ENCODE data around the gene SCN5A. TPM values are rescaled to one million over a fixed set of nuclear protein-coding genes. Genes with fewer than 3 reads are reported as not detected.

Gene SCN5A
- total RNA-seq, 1 experiment from 2014 or later: 0.69 TPM

GRCh38 chr3:38651153-38651789 is 1.8 kb upstream of the SCN5A start:
- H3K27me3 ChIP-seq (ENCODE audit: control insufficient read depth, insufficient read depth, low read length): peaks cover 2% of the 10 kb centered on the region; the same call in 1 of the 2 replicates
- no TSS peak for BruUV-seq (replicated peaks)
- POLR2A ChIA-PET: no interaction called here
- no peaks in the 10 kb centered on the region; the same call in 1 of the 2 replicates for H3K36me3 ChIP-seq (ENCODE audit: control insufficient read depth, insufficient read depth, low read length)
- no peak overlapping the region for H3K4me3 ChIP-seq (ENCODE audit: low read depth in 2 of 2, low read length in 2 of 2)
- in situ Hi-C loops (cut with HindIII; ENCODE audit: low pct_unique_long_range_greater_than_20kb, low sequenced_read_pairs): loop anchor here (25.0 kb wide), 1 partner anchor 139 kb away; no protein-coding TSS in a partner anchor
- H3K4me1 ChIP-seq (ENCODE audit: control insufficient read depth, insufficient read depth, low read length): no peaks in the 10 kb centered on the region
- no peaks in the 10 kb centered on the region for H3K9me3 ChIP-seq (ENCODE audit: control insufficient read depth, insufficient read depth, low read depth, low read length)
- intact Hi-C loops (cut with micrococcal nuclease; ENCODE audit: unreplicated experiment): loop anchor here (2.0 kb wide), 1 partner anchor 130 kb away; no protein-coding TSS in a partner anchor
- CTCF ChIA-PET: interaction anchor here (0.6 to 1.0 kb wide), 3 partner anchors 32 to 130 kb away, joined by 3 to 6 read pairs (median 4); no protein-coding TSS in a partner anchor
- H3K27ac ChIP-seq (ENCODE audit: low read length): no peak overlapping the region
- ATAC-seq (peak; percentile 72), DNase-seq (ENCODE audit: low read depth, low spot score) (peak; percentile 71)
- TF ChIP-seq CTCF (IDR thresholded peaks at IDR 0.05): peak; percentile 89
- no peak for TF ChIP-seq TCF7L2 (IDR thresholded peaks at IDR 0.05; ENCODE audit: low read depth, low read length)
- TF ChIP-seq REST (IDR thresholded peaks at IDR 0.05; ENCODE audit: insufficient read depth in 1 of 2, low read depth in 2 of 2, low read length in 1 of 2): no peak

GRCh38 chr3:38650248-38650951 is 913 bp upstream of the SCN5A start:
- intact Hi-C loops (cut with micrococcal nuclease; ENCODE audit: unreplicated experiment) (loop anchor here (2.0 kb wide), 1 partner anchor 130 kb away; no protein-coding TSS in a partner anchor), in situ Hi-C loops (cut with HindIII; ENCODE audit: low pct_unique_long_range_greater_than_20kb, low sequenced_read_pairs) (loop anchor here (25.0 kb wide), 1 partner anchor 138 kb away; no protein-coding TSS in a partner anchor)
- ChIA-PET POLR2A (no interaction called here), CTCF (interaction anchor here (0.6 to 1.0 kb wide), 3 partner anchors 31 to 129 kb away, joined by 3 to 6 read pairs (median 4); no protein-coding TSS in a partner anchor)
- Histone ChIP-seq H3K27ac (ENCODE audit: low read length) (no peak overlapping the region), H3K9me3 (ENCODE audit: control insufficient read depth, insufficient read depth, low read depth, low read length) (no peaks in the 10 kb centered on the region), H3K27me3 (ENCODE audit: control insufficient read depth, insufficient read depth, low read length) (peaks cover 2% of the 10 kb centered on the region; the same call in 1 of the 2 replicates), H3K36me3 (ENCODE audit: control insufficient read depth, insufficient read depth, low read length) (no peaks in the 10 kb centered on the region; the same call in 1 of the 2 replicates), H3K4me3 (ENCODE audit: low read depth in 2 of 2, low read length in 2 of 2) (peak overlapping the region; percentile 36 to 47), H3K4me1 (ENCODE audit: control insufficient read depth, insufficient read depth, low read length) (no peaks in the 10 kb centered on the region)
- BruUV-seq (replicated peaks): no TSS peak
- DNase-seq (ENCODE audit: low read depth, low spot score) (no peak), ATAC-seq (no peak)
- no peak for TF ChIP-seq REST (IDR thresholded peaks at IDR 0.05; ENCODE audit: insufficient read depth in 1 of 2, low read depth in 2 of 2, low read length in 1 of 2)
- TF ChIP-seq SIN3A (IDR thresholded peaks at IDR 0.05; ENCODE audit: borderline replicate concordance, insufficient read depth, low read depth, low read length): no peak
- no peak for TF ChIP-seq TCF7L2 (IDR thresholded peaks at IDR 0.05; ENCODE audit: low read depth, low read length)
- no peak for TF ChIP-seq POLR2AphosphoS5 (IDR thresholded peaks at IDR 0.05; ENCODE audit: low read depth, low read length)
- TF ChIP-seq CTCF (IDR thresholded peaks at IDR 0.05): no peak

Data from Panc1 (cell line).